ENCODE results near the gene CIRBP.

The CIRBP gene

GRCh38 chr19:1249298-1249989 lies 19.7 kb upstream of the CIRBP start:
- Histone ChIP-seq H4K20me1 (peaks cover 51% of the 10 kb centered on the region), H3K36me3 (peaks cover 27% of the 10 kb centered on the region), H3K4me1 (peaks cover 47% of the 10 kb centered on the region), H3K27me3 (no peaks in the 10 kb centered on the region), H3K9me3 (no peaks in the 10 kb centered on the region), H3K9ac (peak overlapping the region; percentile 99), H3K4me3 (peak overlapping the region; percentile 99), H3K4me2 (peak overlapping the region; percentile 100), H3K27ac (peak overlapping the region; percentile 97)
- no peak for TF ChIP-seq Cebpa-rat (IDR thresholded peaks at IDR 0.05)

GRCh38 chr19:1249990-1250436 lies 19.1 kb upstream of the CIRBP start:
- H3K27ac ChIP-seq = peak overlapping the region; percentile 97
- peak overlapping the region; percentile 99 for H3K4me3 ChIP-seq
- no peak for TF ChIP-seq Cebpa-rat (IDR thresholded peaks at IDR 0.05)
- no peaks in the 10 kb centered on the region for H3K9me3 ChIP-seq
- H3K9ac ChIP-seq = peak overlapping the region; percentile 99
- H3K36me3 ChIP-seq = peaks cover 32% of the 10 kb centered on the region
- peak overlapping the region; percentile 100 for H3K4me2 ChIP-seq
- peaks cover 53% of the 10 kb centered on the region for H4K20me1 ChIP-seq
- H3K27me3 ChIP-seq = no peaks in the 10 kb centered on the region
- H3K4me1 ChIP-seq = peaks cover 47% of the 10 kb centered on the region

- Histone ChIP-seq H3K4me2 (peak overlapping the region; percentile 100), H3K4me1 (peaks cover 47% of the 10 kb centered on the region), H3K4me3 (peak overlapping the region; percentile 99), H3K9ac (peak overlapping the region; percentile 99), H4K20me1 (peaks cover 57% of the 10 kb centered on the region), H3K36me3 (peaks cover 39% of the 10 kb centered on the region), H3K27me3 (no peaks in the 10 kb centered on the region), H3K9me3 (no peaks in the 10 kb centered on the region), H3K27ac (peak overlapping the region; percentile 97)
- no peak for TF ChIP-seq Cebpa-rat (IDR thresholded peaks at IDR 0.05)
Measured at GRCh38 chr19:1250437-1251260, 18.5 kb upstream of the CIRBP start.

- Histone ChIP-seq H4K20me1 (peaks cover 59% of the 10 kb centered on the region), H3K4me1 (peaks cover 47% of the 10 kb centered on the region), H3K4me3 (peak overlapping the region; percentile 99), H3K4me2 (peak overlapping the region; percentile 100), H3K36me3 (peaks cover 48% of the 10 kb centered on the region), H3K27me3 (no peaks in the 10 kb centered on the region), H3K9ac (peak overlapping the region; percentile 99), H3K9me3 (no peaks in the 10 kb centered on the region), H3K27ac (peak overlapping the region; percentile 97)
- TF ChIP-seq Cebpa-rat (IDR thresholded peaks at IDR 0.05) = no peak
Measured at GRCh38 chr19:1251330-1252220, 17.6 kb upstream of the CIRBP start.

- H3K9ac ChIP-seq = peak overlapping the region; percentile 99
- H3K4me3 ChIP-seq = peak overlapping the region; percentile 99
- peak overlapping the region; percentile 100 for H3K4me2 ChIP-seq
- peak overlapping the region; percentile 97 for H3K27ac ChIP-seq
- H3K27me3 ChIP-seq = no peaks in the 10 kb centered on the region
- H3K9me3 ChIP-seq = no peaks in the 10 kb centered on the region
- TF ChIP-seq Cebpa-rat (IDR thresholded peaks at IDR 0.05) = no peak
- peaks cover 66% of the 10 kb centered on the region for H4K20me1 ChIP-seq
- H3K36me3 ChIP-seq = peaks cover 55% of the 10 kb centered on the region
- H3K4me1 ChIP-seq = peaks cover 49% of the 10 kb centered on the region
Measured at GRCh38 chr19:1252221-1252820, 16.8 kb upstream of the CIRBP start.

- Histone ChIP-seq H3K9ac (peak overlapping the region; percentile 99), H3K4me2 (peak overlapping the region; percentile 100), H3K4me1 (peaks cover 49% of the 10 kb centered on the region), H3K9me3 (no peaks in the 10 kb centered on the region), H3K27ac (peak overlapping the region; percentile 97), H3K4me3 (peak overlapping the region; percentile 99), H3K36me3 (peaks cover 62% of the 10 kb centered on the region), H4K20me1 (peaks cover 73% of the 10 kb centered on the region), H3K27me3 (no peaks in the 10 kb centered on the region)
- no peak for TF ChIP-seq Cebpa-rat (IDR thresholded peaks at IDR 0.05)
Measured at GRCh38 chr19:1252821-1253513, 16.2 kb upstream of the CIRBP start.

- H4K20me1 ChIP-seq = peaks cover 79% of the 10 kb centered on the region
- peak overlapping the region; percentile 100 for H3K4me2 ChIP-seq
- H3K36me3 ChIP-seq = peaks cover 66% of the 10 kb centered on the region
- no peaks in the 10 kb centered on the region for H3K9me3 ChIP-seq
- H3K4me1 ChIP-seq = peaks cover 53% of the 10 kb centered on the region
- H3K27ac ChIP-seq = peak overlapping the region; percentile 73
- no peak for TF ChIP-seq Cebpa-rat (IDR thresholded peaks at IDR 0.05)
- H3K27me3 ChIP-seq = no peaks in the 10 kb centered on the region
- H3K4me3 ChIP-seq = peak overlapping the region; percentile 99
- H3K9ac ChIP-seq = peak overlapping the region; percentile 99
Measured at GRCh38 chr19:1253514-1254080, 15.5 kb upstream of the CIRBP start.

- Histone ChIP-seq H3K9ac (peak overlapping the region; percentile 99; the same call in 1 of the 2 replicates), H3K9me3 (no peaks in the 10 kb centered on the region), H3K4me2 (peak overlapping the region; percentile 100), H3K4me3 (peak overlapping the region; percentile 99), H4K20me1 (peaks cover 84% of the 10 kb centered on the region), H3K4me1 (peaks cover 58% of the 10 kb centered on the region), H3K27me3 (no peaks in the 10 kb centered on the region), H3K36me3 (peaks cover 66% of the 10 kb centered on the region), H3K27ac (peak overlapping the region; percentile 73)
- no peak for TF ChIP-seq Cebpa-rat (IDR thresholded peaks at IDR 0.05)
Measured at GRCh38 chr19:1254081-1254527, 15.0 kb upstream of the CIRBP start.
